ENCODE measurements around the gene HTRA1.

The HTRA1 gene

GRCh38 chr10:122490786-122491680, 29.7 kb downstream of the HTRA1 start:
- no peak overlapping the region for H3K4me3 ChIP-seq (ENCODE audit: low read depth, low read length)
- TF ChIP-seq CTCF (IDR thresholded peaks at IDR 0.05; ENCODE audit: low read depth, low read length), result no peak

- no peak overlapping the region for H3K4me3 ChIP-seq (ENCODE audit: low read depth, low read length)
Observed at GRCh38 chr10:122492006-122492405, 30.7 kb downstream of the HTRA1 start.

GRCh38 chr10:122492999-122493481, 31.7 kb downstream of the HTRA1 start:
- no peak overlapping the region for H3K4me3 ChIP-seq (ENCODE audit: low read depth, low read length)
- no peak for TF ChIP-seq CTCF (IDR thresholded peaks at IDR 0.05; ENCODE audit: low read depth, low read length)

More at GRCh38 chr10:122492006-122492405, 30.7 kb downstream of the HTRA1 start:
- TF ChIP-seq CTCF (IDR thresholded peaks at IDR 0.05; ENCODE audit: low read depth, low read length), result no peak

- no peak overlapping the region for H3K4me3 ChIP-seq (ENCODE audit: low read depth, low read length)
Observed at GRCh38 chr10:122493761-122494160, 32.4 kb downstream of the HTRA1 start.

GRCh38 chr10:122494173-122494820, 32.9 kb downstream of the HTRA1 start:
- H3K4me3 ChIP-seq (ENCODE audit: low read depth, low read length), result no peak overlapping the region
- TF ChIP-seq CTCF (IDR thresholded peaks at IDR 0.05; ENCODE audit: low read depth, low read length), result no peak

More at GRCh38 chr10:122493761-122494160, 32.4 kb downstream of the HTRA1 start:
- TF ChIP-seq CTCF (IDR thresholded peaks at IDR 0.05; ENCODE audit: low read depth, low read length), result no peak

- no peak overlapping the region for H3K4me3 ChIP-seq (ENCODE audit: low read depth, low read length)
- TF ChIP-seq CTCF (IDR thresholded peaks at IDR 0.05; ENCODE audit: low read depth, low read length), result no peak
Observed at GRCh38 chr10:122494833-122495232, 33.5 kb downstream of the HTRA1 start.
